B cell (primary cell): ENCODE data around the gene LSS. TPM values are rescaled to one million over a fixed set of nuclear protein-coding genes. Genes with fewer than 3 reads are reported as not detected.

Source experiments
- ATAC-seq: fragments of 200-7000 bp; cut with Tn5 transposase; one replicate; pipeline ENCODE4 v1.10.0; 2021; ENCODE audit warnings: low read depth, mild to moderate bottlenecking, moderate number of reproducible peaks, moderate library complexity
- CTCF ChIA-PET: fragments of 350-600 bp; sonication (Branson Sonifier 250); formaldehyde crosslinking; loops from one replicate; lab custom pipeline; 2021; ENCODE audit warnings: antibody characterized with exemption, inconsistent platforms; lab: Charles Lee
- POLR2A ChIA-PET: fragments of 350-600 bp; sonication (Branson Sonifier 250); formaldehyde crosslinking; loops from one replicate; lab custom pipeline; 2021; ENCODE audit warnings: antibody characterized with exemption; lab: Charles Lee
- DNase-seq: peaks from one replicate; pipeline ENCODE4 v3.0.0; 2013
- H2AFZ ChIP-seq: 2 replicates; pipeline ENCODE4 v1.6.1; 2012; ENCODE audit warnings: mild to moderate bottlenecking, low read depth, low read length; ENCODE audit not compliant: insufficient read depth, poor library complexity, severe bottlenecking
- H3K27ac ChIP-seq, 2 donors: 1 replicate in 1 of 2; 2 replicates in 1 of 2; pipeline ENCODE4 v1.5.1; 2012 to 2013; ENCODE audit warnings: low read length in 2 of 2, mild to moderate bottlenecking in 2 of 2, moderate library complexity in 1 of 2
- H3K27me3 ChIP-seq, 4 experiments: fragments of 200-600 bp in 1 of 4; sonication (generic) in 1 of 4; replicated peaks in 1 of 4; 1 replicate in 2 of 4; 2 replicates in 2 of 4; pipeline versions ENCODE4 v1.6.1 to v1.7.0; 2013 to 2016; ENCODE audit warnings: low read length in 3 of 4, mild to moderate bottlenecking in 2 of 4, mixed read lengths in 1 of 4, moderate library complexity in 1 of 4; ENCODE audit not compliant: insufficient read depth in 4 of 4, control insufficient read depth in 3 of 4; ENCODE audit errors: control extremely low read depth in 1 of 4
- H3K36me3 ChIP-seq, 2 experiments: replicated peaks in 1 of 2; 1 replicate in 1 of 2; 2 replicates in 1 of 2; pipeline versions ENCODE4 v1.6.1 to v1.7.1; 2013; ENCODE audit warnings: low read length in 1 of 2; ENCODE audit not compliant: insufficient read depth in 2 of 2, control insufficient read depth in 1 of 2; ENCODE audit errors: control extremely low read depth in 1 of 2, extremely low read depth in 1 of 2
- H3K4me1 ChIP-seq, 2 donors: fragments of 200-600 bp in 1 of 2; sonication (generic) in 1 of 2; 1 replicate in 1 of 2; 2 replicates in 1 of 2; pipeline versions ENCODE4 v1.5.1 to v1.6.1; 2013 to 2017; ENCODE audit warnings: low read length in 2 of 2; ENCODE audit not compliant: control insufficient read depth in 2 of 2, insufficient read depth in 2 of 2
- H3K4me2 ChIP-seq: replicated peaks from 2 replicates; pipeline ENCODE3; 2012; ENCODE audit warnings: mild to moderate bottlenecking, low read depth, low read length; ENCODE audit not compliant: poor library complexity, severe bottlenecking
- H3K4me3 ChIP-seq, 5 experiments: fragments of 200-600 bp in 1 of 5; sonication (generic) in 1 of 5; 1 replicate in 3 of 5; 2 replicates in 2 of 5; pipeline versions ENCODE4 v1.5.1 to v1.7.0; 2011 to 2016; ENCODE audit warnings: low read length in 4 of 5, mild to moderate bottlenecking in 4 of 5, low read depth in 2 of 5, control low read depth in 1 of 5, moderate library complexity in 1 of 5; ENCODE audit not compliant: insufficient read depth in 1 of 5; ENCODE audit errors: control extremely low read depth in 1 of 5, extremely low read depth in 1 of 5
- H3K79me2 ChIP-seq: fragments of 200-600 bp; sonication (generic); one replicate; pipeline ENCODE4 v1.6.0; 2016; ENCODE audit warnings: low read length; ENCODE audit not compliant: control insufficient read depth, insufficient read depth
- H3K9ac ChIP-seq: fragments of 200-600 bp; sonication (generic); 2 replicates; pipeline ENCODE4 v1.6.1; 2017; ENCODE audit warnings: mild to moderate bottlenecking, low read length, moderate library complexity
- H3K9me3 ChIP-seq, 3 donors: one replicate each; pipeline versions ENCODE4 v1.6.1 to v1.7.1; 2013; ENCODE audit warnings: low read length in 2 of 3; ENCODE audit not compliant: control insufficient read depth in 2 of 3, insufficient read depth in 1 of 3; ENCODE audit errors: control extremely low read depth in 1 of 3
- H4K20me1 ChIP-seq: 2 replicates; pipeline ENCODE4 v1.6.0; 2012; ENCODE audit warnings: mild to moderate bottlenecking, low read length; ENCODE audit not compliant: insufficient read depth, control insufficient read depth, poor library complexity, severe bottlenecking
- H3K27ac Mint-ChIP-seq: one replicate; pipeline ENCODE4 v1.8.0; 2021; ENCODE audit warnings: mixed read lengths
- H3K27me3 Mint-ChIP-seq: one replicate; pipeline ENCODE4 v1.8.0; 2021; ENCODE audit warnings: mixed read lengths
- H3K4me1 Mint-ChIP-seq: one replicate; pipeline ENCODE4 v1.8.0; 2021; ENCODE audit warnings: mixed read lengths
- H3K4me3 Mint-ChIP-seq: one replicate; pipeline ENCODE4 v1.8.0; 2021; ENCODE audit warnings: mixed read lengths
- H3K9me3 Mint-ChIP-seq: one replicate; pipeline ENCODE4 v1.8.0; 2022; ENCODE audit warnings: mixed read lengths; ENCODE audit not compliant: insufficient read depth
- EZH2 ChIP-seq: IDR thresholded peaks from 2 replicates; pipeline ENCODE4 v1.6.1; 2012; ENCODE audit warnings: borderline replicate concordance, low read depth, mild to moderate bottlenecking, moderate library complexity, low read length; ENCODE audit not compliant: insufficient read depth, poor library complexity, severe bottlenecking
- WGBS: methylation state at CpG from one replicate; pipeline ENCODE4 v1.1.5; 2013; ENCODE audit warnings: missing lambda C conversion rate; ENCODE audit not compliant: insufficient coverage; 5-methylcytosine and 5-hydroxymethylcytosine counted together
- intact Hi-C: fragments of 100-400 bp; cut with micrococcal nuclease; formaldehyde crosslinking; loops from one replicate; pipeline ENCODE4 v1.10.0; 2022
- polyA plus RNA-seq: library from polyadenylated mRNA; depleted of rRNA; stranded (reverse); fragments of >200 nt; gene quantifications from 2 replicates; pipeline ENCODE4 v1.2.3, GENCODE V29; 2012
- total RNA-seq, 2 donors: library from RNA; stranded (reverse); fragments of 120-200 nt in 1 of 2; gene quantifications; 1 replicate in 1 of 2; 2 replicates in 1 of 2; pipeline versions ENCODE4 v1.2.3 to v1.2.4, GENCODE V29; 2013 to 2022
- TF ChIP-seq, protein P1 (sequence below): fragments of 200-600 bp; IDR thresholded peaks from one replicate; pipeline ENCODE4 v1.8.0; 2022; ENCODE audit warnings: antibody characterized with exemption, mild to moderate bottlenecking

The LSS gene
- total and polyA plus RNA-seq, 2 donors (not counting 1 experiment from before 2014, with no cell fraction given), result 30.2 to 58.1 TPM

- TF ChIP-seq EZH2, result no peak
- TF ChIP-seq, protein P1, sequence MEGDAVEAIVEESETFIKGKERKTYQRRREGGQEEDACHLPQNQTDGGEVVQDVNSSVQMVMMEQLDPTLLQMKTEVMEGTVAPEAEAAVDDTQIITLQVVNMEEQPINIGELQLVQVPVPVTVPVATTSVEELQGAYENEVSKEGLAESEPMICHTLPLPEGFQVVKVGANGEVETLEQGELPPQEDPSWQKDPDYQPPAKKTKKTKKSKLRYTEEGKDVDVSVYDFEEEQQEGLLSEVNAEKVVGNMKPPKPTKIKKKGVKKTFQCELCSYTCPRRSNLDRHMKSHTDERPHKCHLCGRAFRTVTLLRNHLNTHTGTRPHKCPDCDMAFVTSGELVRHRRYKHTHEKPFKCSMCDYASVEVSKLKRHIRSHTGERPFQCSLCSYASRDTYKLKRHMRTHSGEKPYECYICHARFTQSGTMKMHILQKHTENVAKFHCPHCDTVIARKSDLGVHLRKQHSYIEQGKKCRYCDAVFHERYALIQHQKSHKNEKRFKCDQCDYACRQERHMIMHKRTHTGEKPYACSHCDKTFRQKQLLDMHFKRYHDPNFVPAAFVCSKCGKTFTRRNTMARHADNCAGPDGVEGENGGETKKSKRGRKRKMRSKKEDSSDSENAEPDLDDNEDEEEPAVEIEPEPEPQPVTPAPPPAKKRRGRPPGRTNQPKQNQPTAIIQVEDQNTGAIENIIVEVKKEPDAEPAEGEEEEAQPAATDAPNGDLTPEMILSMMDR, result no peak
- CTCF ChIA-PET, result no interaction called here
- no peak overlapping the region for H3K4me3 ChIP-seq
- Mint-ChIP-seq H3K4me1 (no peaks in the 10 kb centered on the region), H3K27ac (no peak overlapping the region), H3K27me3 (no peaks in the 10 kb centered on the region), H3K9me3 (no peaks in the 10 kb centered on the region), H3K4me3 (no peak overlapping the region)
- H3K4me2 ChIP-seq, result peak overlapping the region; percentile 38
- H3K36me3 ChIP-seq, result no peaks in the 10 kb centered on the region
- no peak overlapping the region for H3K9ac ChIP-seq
- H3K9me3 ChIP-seq, result peaks cover 0 to 12% (median 0%) of the 10 kb centered on the region in 3 donors
- H3K4me1 ChIP-seq, result no peaks in the 10 kb centered on the region
- WGBS, result 87% methylated on average over 53 of the region's 72 CpGs
- ATAC-seq (no peak), DNase-seq (no peak)
- no peaks in the 10 kb centered on the region for H3K27me3 ChIP-seq
- POLR2A ChIA-PET, result no interaction called here
- H4K20me1 ChIP-seq, result no peaks in the 10 kb centered on the region
- H2AFZ ChIP-seq, result no peak overlapping the region
- no peaks in the 10 kb centered on the region for H3K79me2 ChIP-seq
- intact Hi-C loops, result no loop called here
- H3K27ac ChIP-seq, result no peak overlapping the region
Observed at GRCh38 chr21:46160907-46161632, 67.5 kb downstream of the LSS start.

GRCh38 chr21:46160657-46160906 is 68.0 kb downstream of the LSS start:
- DNase-seq, result no peak
- TF ChIP-seq, protein P1, result no peak
- TF ChIP-seq EZH2, result no peak
- no peak overlapping the region for H3K9ac ChIP-seq

More at GRCh38 chr21:46160657-46160906, 68.0 kb downstream of the LSS start:
- intact Hi-C loops, result no loop called here
- no peaks in the 10 kb centered on the region for H3K27me3 ChIP-seq
- Mint-ChIP-seq H3K4me1 (no peaks in the 10 kb centered on the region), H3K4me3 (no peak overlapping the region), H3K9me3 (no peaks in the 10 kb centered on the region), H3K27me3 (no peaks in the 10 kb centered on the region), H3K27ac (no peak overlapping the region)
- H3K4me3 ChIP-seq, result no peak overlapping the region
- H3K4me2 ChIP-seq, result no peak overlapping the region
- H3K36me3 ChIP-seq, result no peaks in the 10 kb centered on the region
- ChIA-PET POLR2A (no interaction called here), CTCF (no interaction called here)
- no peaks in the 10 kb centered on the region for H3K79me2 ChIP-seq
- no peak overlapping the region for H2AFZ ChIP-seq
- no peak for ATAC-seq
- no peaks in the 10 kb centered on the region for H4K20me1 ChIP-seq
- no peak overlapping the region for H3K27ac ChIP-seq
- H3K4me1 ChIP-seq, result no peaks in the 10 kb centered on the region
- 98% methylated on average over 18 of the region's 22 CpGs for WGBS
- H3K9me3 ChIP-seq, result peaks cover 0 to 12% (median 0%) of the 10 kb centered on the region in 3 donors
